ENCODE data around the gene SHISA6.

- TF ChIP-seq CTCF (conservative IDR thresholded peaks at IDR 0.05; ENCODE audit: low read length) (no peak), EZH2phosphoT487 (IDR thresholded peaks at IDR 0.05; ENCODE audit: borderline replicate concordance, low read depth, low read length) (no peak)
Observed at GRCh38 chr17:11324021-11324420, 83.0 kb downstream of the SHISA6 start.
